AG10803 (cell line): ENCODE data around the gene EEF2.
"Not testable (repeated sequence)": the region's sequence is repeated elsewhere in the genome, so short reads cannot be mapped to it uniquely, and the experiment has no call there.

Experiments used
- DNase-seq: peaks from one replicate; pipeline ENCODE4 v3.0.0; 2010; ENCODE audit warnings: low read depth
- H3K4me3 ChIP-seq: 2 replicates; pipeline ENCODE4 v1.5.1; 2011; ENCODE audit warnings: mild to moderate bottlenecking, low read length, control low read depth
- TF ChIP-seq, protein P1 (sequence below): conservative IDR thresholded peaks from 2 replicates; pipeline ENCODE4 v1.5.1; 2011; ENCODE audit warnings: mild to moderate bottlenecking, low read length, control low read depth, inconsistent platforms

The EEF2 gene

DNA sequence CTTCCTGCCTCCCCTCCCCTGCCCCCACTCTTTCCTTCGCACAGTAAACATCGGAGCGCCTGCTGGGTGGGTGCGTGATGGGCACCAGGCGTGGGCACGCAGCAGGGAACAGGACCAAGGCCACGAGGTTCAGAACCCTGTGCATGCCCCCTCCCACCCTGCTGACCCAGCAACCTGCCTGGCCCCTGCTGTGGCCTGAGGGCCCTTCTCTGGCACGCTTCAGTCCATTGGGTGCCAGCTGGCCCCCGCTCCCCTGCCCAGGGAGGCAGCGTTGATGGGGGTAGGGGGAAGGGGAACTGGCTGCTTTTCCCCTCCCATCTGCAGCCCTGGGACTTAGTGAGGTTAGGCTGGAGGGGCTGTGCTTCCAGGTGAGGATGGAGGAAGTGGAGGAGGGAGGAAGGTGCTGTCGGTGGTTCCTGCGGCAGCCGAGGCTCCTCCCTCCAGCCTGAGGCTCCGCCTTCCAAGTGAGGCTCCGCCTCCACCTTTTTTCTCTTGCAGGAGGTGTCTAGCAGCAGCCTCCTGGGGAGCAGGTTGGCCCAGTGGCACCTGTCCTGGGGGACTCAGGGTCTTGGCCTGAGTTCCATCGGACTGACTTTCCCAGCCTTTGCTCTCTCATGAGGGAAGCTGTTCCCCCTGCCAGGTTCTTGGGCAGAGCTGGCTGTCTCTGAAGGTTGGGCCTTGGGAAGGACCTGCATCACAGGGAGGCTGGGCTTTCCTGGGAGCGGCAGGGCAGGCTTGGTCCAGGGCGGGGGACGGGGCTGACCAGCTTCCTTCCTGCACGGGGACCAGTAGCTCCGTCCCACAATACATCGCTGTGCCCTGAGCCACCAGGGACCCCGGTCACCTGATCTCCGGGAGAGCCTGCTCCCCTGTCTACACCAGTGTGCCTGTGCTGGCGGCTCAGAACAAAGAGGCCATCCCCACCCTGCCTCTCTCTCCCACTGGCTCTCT lies 29.6 kb upstream of the EEF2 start:
- no peak for DNase-seq
- TF ChIP-seq, protein P1, sequence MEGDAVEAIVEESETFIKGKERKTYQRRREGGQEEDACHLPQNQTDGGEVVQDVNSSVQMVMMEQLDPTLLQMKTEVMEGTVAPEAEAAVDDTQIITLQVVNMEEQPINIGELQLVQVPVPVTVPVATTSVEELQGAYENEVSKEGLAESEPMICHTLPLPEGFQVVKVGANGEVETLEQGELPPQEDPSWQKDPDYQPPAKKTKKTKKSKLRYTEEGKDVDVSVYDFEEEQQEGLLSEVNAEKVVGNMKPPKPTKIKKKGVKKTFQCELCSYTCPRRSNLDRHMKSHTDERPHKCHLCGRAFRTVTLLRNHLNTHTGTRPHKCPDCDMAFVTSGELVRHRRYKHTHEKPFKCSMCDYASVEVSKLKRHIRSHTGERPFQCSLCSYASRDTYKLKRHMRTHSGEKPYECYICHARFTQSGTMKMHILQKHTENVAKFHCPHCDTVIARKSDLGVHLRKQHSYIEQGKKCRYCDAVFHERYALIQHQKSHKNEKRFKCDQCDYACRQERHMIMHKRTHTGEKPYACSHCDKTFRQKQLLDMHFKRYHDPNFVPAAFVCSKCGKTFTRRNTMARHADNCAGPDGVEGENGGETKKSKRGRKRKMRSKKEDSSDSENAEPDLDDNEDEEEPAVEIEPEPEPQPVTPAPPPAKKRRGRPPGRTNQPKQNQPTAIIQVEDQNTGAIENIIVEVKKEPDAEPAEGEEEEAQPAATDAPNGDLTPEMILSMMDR, result no peak
- no peak overlapping the region for H3K4me3 ChIP-seq

DNA sequence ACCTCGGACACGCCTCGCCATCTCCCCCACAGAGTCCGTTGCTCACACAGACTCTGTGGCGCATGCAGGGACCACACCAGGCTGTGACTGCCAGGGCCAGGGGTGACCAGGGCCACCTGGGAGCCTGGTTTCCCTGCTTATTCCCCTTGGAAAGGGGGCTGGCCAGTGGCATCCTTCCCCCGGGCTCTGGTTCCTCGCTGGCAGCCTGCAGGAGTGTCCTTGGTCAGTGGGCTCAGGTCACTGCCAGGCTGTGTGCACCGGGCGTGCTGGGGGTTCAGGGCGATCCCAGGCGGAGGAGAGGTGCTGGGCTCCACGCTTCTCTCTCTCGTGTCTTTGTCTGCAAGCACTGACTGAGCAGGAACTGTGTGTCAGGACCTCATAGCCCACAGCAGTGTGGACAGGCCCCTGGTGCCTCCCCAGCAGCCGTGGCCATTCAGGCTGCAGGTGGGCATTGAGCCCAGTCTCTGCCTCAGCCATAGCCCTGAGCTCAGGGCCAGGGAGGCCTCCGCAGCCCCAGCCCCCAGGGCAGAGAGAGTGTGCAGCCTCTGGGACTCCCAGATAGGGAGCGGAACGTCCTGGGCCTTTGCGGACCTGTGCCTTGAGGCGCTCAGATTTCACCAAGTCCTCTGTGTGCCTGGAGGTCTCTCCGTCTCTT lies 28.8 kb upstream of the EEF2 start:
- no peak for DNase-seq
- TF ChIP-seq, protein P1, result no peak
- H3K4me3 ChIP-seq, result no peak overlapping the region

GRCh38 chr19:4012975-4013634 lies 27.8 kb upstream of the EEF2 start:
- no peak for DNase-seq
- H3K4me3 ChIP-seq, result no peak overlapping the region
- TF ChIP-seq, protein P1, result no peak

DNA sequence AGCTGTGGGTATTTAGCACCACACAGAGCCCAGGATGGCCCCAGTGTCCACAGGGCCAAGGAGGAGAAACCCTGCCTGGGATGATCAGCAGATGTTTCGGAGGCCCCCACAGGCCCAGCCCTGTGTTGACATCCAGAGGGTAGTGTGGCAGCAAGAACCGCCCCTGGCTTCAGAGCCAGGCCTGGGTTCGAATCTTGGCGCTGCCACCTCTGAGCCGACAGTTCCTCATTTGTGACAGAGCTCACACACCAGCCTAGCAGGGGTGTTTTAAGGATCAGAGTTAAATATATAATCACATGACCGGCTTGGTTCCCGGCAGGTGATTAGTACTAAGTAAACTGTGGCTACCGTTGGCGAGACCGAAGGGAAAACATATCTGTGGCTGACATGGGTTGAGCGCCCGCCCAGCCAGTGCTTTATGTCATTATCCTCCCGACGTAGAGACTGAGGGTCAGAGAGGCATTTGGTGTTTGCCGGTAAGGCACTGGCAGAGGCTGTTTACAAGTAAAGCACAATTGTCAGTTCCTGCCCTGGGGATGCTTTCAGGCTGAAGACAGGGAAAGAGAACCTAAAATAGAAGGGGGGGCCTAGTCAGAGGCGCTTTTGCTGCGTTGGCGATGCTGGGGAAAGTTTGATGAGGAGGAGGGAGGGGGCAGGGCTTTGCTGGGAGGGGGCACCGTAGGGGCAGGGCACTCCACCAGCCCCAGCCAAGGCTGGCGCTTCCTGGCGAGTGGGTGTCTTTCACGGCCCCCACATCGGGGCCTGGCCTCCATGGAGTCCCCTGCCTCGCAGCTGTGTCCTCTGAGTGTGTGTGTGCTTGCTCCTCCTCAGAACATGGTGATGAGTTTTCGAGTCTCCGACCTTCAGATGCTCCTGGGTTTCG lies 27.1 kb upstream of the EEF2 start:
- DNase-seq, result no peak
- H3K4me3 ChIP-seq, result no peak overlapping the region
- TF ChIP-seq, protein P1, result no peak

- not testable (repeated sequence) for DNase-seq, H3K4me3 ChIP-seq
Observed at GRCh38 chr19:4011430-4011829, 26.2 kb upstream of the EEF2 start.

GRCh38 chr19:4010808-4011110 lies 25.5 kb upstream of the EEF2 start:
- DNase-seq, result no peak
- no peak overlapping the region for H3K4me3 ChIP-seq
- TF ChIP-seq, protein P1, result no peak
